ENCODE results near the gene C5.

C5 gene

DNA sequence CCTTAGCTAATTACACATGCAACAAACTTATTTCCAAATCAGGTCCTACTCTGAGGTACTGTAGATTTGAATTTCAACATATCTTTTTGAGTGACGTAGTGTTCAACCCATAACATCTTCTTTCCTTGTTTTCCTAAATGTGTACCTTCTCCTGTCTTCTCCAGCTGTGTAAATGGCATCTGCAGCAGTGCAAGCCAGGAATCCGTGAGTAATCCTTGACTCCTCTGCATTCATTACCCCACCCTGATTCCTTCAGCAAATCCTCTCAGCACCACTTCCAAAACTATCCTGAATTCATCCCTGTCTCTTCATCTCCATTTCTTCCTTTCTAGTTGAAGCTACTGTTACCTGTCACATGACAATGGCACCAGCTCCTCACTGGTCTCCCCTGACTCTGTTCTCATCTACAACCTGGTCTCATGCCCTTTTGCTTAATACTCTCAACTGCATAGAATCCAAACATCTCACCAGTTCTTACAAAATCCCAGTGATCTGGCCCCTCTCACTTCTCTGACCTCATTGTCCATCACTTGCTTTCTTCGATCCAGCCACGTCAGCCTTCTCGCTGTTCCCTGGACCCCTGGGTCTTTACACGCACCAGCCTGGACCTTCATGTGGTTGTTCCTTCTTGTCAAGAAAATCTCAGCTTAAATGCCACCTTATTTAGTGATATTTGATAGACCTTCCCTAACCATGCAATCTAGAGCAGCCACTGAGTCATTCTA is 108.9 kb downstream of the C5 start:
- peak; percentile 67 for DNase-seq (ENCODE audit: low spot score)

DNA sequence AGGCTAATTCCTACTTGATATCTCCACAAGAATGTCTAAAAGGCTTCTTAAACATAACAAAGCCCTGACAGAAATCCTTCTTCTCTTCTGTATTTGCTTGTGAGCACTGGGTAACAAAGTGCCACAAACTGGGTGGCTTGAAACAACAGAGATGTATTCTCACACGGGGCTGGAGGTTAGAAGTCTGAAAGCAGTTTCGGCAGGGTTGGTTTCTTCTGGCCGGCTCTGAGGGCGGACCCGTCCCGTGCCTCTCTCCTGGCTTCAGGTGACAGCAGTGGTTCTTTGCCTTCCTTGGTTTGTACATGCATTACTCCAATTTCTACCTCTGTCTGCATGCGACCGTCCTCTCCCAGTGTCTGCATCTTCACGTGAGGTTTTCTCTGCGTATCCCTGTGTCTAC is 109.5 kb downstream of the C5 start:
- no peak for DNase-seq (ENCODE audit: low spot score)

DNA sequence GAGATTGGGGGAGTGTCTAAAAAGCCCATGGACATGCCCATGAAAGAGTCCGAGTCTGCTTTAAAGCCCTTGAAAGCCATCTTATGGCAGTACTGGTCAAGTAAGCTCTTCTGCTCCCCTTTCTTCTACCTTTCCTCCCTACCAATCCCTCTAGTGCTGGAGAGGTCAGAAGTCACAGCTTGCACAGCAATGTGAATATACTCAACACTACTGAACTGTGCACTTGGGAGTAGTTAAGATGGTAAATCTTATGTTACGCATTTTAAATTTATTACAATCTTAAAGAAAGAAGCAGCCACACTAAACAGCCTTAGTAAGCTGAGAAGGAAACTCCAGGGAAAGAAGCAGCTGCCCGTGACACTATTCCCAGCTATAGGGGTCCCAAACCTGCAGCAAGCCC is 111.2 kb downstream of the C5 start:
- no peak for DNase-seq (ENCODE audit: low spot score)

DNA sequence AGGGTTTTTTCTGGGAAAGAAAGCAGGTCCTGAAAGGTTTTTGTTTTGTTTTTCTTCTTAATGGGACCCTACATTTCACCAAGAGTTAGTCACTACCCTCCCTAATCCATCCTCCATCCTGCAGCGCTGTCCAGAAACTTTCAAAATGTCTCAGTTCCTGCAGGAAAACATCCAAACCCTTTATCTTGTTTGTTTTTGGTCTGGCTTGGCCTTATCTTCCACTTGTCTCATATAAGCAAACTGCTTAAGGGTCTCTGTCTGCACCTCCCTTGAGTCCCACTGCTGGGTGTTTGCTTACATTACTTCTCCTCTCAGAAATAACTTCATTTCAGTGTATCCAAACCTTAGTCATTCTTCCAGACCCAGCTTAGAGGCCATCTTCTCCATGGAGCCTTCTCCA is 112.5 kb downstream of the C5 start:
- no peak for DNase-seq (ENCODE audit: low spot score)

DNA sequence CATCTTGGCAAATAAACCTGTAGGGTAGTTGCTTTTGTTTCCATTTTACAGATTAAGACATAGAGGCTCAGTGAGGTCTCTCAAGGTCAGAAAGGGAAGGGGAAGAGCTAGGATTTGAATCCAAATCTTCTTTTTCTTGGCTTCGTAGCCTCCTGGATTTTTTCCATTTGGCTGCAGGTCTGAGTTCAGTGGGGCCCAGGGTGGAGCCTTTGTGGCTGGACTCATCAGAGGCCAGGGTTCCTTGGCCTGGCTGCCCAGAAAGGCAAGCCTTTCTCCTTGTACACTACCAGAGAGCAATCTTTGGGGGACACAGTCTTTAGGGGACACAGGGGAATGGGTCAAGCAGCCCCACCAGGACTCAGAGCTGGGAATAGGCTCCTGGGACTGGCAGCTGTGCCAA is 112.9 kb downstream of the C5 start:
- no peak for DNase-seq (ENCODE audit: low spot score)

DNA sequence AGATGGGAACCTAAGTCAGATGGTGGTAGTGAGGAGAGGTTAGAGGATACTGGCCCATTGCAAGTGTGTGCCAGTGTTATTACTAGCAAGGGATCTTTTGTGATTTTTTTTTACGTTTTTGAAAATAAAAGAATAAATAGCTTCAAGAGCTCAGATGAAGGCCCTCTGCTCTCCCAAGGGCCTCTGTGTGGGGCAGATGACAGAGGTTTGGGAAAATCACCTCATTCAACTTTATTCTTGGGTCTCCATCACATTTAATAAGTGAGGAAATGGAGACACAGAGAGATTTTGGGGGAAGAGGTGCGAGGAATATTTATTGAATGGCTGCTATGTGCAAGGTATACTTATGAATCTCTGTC is 113.3 kb downstream of the C5 start:
- DNase-seq (ENCODE audit: low spot score), result no peak

DNA sequence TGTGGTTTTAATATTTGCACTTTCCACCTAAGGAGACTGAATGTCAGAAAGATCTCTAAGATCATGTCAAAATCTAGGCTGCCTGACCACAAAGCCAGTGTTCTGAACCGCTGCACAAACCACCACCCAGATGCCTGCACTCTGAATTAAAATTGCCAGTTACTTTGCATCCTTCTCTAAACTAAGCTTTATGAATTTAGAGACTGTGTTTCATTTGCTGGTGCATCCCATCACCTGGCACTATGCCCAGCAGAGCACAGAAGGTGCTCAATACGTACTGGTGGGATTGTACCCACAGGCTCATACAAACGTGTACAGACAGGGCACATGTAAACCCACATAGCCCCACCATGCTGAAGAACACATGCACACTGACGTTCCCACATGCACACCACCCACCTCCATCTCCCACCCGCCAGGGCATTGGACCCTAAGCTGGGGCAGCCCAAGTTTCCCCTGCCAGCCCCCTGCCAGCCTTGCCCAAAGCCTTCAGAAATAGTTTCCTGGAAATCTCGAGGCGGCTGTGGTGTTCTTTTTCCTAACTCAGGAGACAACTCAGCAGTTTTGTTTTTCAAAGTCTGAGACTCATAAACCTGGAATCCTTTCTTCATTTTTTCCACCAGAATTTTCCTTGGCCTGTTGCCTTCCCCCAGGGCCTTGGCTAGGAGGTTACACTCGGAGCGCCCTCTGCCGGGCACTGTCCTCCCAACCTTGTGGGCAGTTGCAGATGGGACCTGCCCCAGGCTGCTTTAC is 113.9 kb downstream of the C5 start:
- DNase-seq (ENCODE audit: low spot score), result peak; percentile 94

DNA sequence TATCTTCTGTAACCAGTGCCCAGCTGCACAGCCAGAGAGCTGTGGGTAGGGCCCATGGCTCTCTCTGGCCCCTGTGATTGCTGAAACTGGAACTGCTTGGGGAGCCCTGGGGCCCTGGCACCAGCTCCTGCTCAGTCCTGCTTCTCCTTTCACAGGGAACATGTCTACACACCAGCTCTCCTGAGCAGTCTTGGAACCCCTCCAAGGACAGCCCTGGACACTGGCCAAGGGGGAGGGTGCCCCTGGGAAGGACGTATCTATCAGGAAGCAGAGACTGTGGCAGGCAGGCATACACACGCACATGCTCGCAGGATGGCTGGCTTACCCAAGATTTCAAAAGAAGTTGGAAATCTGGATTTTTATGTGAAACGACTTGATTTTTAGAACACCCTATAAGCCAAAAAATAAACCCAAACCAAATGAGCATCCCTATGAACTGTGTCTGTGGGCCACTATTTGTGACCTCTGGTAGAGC is 114.7 kb downstream of the C5 start:
- peak; percentile 81 for DNase-seq (ENCODE audit: low spot score)

DNA sequence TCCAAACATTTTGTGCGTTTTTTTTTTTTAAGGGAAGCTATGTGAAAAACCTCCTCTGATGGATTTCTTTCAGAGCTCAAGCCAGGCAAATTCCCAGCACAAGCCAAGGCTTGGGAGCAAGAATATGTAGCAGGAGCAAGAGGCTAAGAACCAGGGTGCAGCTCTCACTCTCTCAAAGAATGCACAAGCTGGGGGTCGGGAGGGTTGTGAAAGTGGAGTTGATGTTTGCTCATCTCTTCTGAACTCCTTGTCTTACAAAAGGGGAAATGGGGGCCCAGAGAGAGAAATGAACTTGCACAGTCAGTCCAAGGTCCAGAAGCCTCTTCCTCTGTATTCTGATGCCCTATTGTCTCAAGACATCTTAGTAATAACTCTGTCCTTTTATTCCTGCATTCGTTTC is 115.8 kb downstream of the C5 start:
- DNase-seq (ENCODE audit: low spot score), result no peak

DNA sequence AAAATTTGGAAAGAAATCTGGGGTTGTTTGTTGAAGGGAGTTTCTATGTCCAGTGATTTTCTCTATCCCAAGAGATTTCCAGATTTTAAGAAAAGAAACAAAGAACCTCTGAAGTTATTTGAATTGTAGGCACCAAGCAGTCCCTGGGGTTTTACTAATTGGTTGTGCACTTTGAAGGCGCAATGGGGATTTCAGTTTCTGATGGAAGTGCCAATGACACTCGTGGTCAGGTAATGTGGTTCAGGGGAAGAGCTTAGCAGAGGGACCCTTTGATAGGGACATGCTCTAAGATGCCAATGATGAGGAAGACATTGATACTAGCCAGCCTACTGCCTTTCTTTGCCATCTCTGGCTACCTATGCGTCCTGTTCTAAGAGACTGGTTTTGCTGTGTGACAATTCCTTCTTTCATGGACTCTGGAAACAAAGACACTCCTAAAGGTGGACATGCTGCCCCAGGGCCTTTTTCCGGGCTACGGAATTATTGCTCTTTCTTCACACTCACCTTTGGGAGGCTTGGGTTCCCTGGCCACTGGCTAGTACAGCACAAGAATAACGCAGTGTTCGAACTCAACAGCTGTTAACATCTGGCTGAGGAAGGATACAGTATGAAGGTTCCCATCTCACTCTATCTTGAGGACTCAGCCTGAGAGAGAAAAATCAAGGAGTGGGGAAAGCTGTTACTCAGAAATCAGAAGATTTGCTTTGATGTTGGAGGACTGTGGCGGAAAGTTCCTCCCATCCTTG is 116.6 kb downstream of the C5 start:
- DNase-seq (ENCODE audit: low spot score), result no peak

DNA sequence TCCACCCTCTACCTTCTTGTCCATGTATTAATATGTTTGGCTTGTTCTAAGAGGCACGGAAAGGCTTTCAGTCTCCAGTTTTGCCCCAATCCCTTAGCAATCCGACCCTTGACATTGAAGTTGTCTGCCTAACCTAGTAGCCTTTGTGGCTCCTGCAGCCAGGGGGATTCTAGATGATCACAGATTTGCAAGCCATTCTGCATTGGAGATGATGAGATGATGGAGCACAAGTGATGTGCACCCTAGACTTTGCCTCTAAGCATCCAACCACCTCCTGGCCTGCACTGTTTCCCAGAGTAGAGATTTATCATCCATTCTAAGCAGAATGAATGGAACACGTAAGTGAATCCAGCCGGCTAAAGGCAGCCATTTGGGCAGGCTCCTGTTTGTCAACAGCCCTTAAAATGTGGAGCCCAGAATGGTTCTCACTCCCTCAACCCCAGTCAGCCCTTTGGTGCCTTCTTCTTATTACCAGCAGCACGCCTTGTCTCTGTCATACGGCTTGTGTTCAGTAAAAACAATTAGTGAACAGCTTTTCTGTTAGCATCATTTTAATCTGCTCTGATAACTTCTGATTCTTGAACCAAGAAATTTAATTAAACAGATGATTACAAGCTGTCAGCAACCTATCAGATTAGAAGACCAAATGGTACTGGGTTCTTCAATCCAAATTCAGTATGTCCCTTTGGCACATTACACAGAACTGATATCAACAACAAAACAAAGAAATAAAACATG is 117.8 kb downstream of the C5 start:
- no peak for DNase-seq (ENCODE audit: low spot score)

DNA sequence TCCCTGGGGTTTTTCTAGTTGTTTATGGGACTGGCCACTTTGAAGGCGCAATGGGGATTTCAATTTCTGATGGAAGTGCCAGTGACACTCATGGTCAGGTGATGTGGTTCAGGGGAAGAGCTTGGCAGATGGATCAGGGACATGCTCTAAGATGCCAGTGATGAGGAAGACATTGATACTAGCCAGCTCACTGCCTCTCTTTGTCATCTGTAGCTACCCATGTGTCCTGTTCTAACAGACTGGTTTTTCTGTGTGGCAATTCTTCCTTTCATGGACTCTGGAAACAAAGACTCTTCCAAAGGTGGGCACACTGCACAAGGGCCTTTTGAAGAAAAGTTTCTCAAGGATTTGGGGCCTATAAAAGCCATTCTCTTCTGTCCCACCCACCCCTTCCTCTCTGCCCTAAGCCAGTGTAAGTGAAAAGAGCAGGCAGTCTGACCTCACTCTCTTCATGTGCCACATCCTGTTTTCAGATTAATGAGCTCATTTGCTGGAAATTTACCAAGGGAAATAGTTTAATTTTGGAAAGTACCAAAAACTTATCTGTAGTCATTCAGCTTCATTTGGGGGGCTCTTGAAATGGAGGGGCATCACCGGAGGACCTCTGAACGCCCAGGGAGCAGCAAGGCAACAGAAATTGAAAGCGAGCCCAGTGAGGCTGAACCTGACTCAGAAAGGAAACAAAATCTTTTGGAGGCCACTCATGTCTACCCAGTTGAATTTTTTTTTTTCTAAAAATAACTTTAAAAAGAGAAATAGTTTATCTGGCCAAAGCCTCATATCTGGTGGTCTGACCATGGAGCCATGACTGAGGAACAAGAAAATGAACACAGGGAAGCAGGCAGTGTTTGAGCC is 118.6 kb downstream of the C5 start:
- peak; percentile 70 for DNase-seq (ENCODE audit: low spot score)

DNA sequence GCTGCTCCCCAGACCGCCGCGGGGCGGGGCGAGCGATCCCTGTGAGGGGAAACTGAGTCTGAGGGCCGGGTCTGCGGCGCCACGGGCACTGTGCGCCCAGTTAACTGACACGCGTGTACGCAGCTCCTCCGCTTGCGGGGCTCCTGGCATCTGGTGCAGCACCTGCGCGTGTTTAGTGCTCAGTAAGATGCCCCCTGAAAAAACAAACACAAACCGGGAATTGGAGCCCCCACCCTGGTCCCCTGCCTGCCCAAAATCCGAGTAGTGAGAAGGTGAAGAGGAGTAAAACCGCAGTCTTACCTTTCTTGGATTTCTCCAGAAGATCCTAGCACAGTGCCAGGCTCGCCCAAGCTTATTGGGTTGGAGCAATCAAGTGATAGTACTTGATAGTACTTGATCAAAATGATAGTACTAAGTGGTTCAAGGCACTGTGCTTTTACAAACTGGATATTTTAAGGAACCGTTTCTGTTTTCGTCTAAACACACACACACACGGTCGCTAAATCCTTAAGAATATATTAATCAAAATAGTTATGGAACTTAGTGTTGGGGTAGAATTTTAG is 120.8 kb downstream of the C5 start:
- no peak for DNase-seq (ENCODE audit: low spot score)

DNA sequence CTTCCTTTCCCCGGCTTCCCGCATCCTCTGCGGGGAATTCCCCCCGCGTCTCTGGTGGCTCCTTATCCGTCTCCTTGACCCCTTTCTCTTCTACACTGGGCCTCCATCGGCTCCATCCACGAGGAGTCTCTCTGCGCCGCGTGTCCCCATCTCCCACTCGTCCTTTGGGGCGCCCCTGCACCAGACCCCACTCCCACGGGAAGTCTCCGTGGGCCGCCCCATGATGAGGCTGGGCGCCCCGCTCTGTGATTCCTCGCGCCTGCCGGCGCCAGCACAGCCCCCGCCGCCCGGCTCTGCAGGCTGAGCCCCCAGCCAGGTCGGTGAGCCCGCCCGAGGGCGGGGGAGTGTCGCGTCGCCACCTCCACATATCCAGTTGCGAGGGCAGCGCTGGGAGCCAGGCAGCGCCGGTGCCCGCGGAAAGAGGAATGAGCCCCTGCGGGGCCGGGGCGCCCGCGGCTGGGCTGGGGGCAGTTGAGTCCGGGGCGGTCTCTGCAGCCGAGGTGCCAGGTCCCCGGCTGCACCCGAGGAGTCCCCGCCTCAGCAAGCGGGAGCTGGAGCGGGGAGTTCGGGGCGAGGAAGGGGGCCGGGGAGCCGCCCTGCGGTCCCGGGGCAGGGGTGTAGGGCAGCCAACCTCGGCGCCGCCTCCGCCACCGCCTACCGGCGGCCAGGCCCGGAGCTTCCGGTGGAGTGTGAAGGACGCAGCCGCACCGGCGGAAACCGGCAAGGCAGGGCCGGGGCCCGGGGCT is 121.4 kb downstream of the C5 start:
- DNase-seq (ENCODE audit: low spot score), result peak; percentile 72

DNA sequence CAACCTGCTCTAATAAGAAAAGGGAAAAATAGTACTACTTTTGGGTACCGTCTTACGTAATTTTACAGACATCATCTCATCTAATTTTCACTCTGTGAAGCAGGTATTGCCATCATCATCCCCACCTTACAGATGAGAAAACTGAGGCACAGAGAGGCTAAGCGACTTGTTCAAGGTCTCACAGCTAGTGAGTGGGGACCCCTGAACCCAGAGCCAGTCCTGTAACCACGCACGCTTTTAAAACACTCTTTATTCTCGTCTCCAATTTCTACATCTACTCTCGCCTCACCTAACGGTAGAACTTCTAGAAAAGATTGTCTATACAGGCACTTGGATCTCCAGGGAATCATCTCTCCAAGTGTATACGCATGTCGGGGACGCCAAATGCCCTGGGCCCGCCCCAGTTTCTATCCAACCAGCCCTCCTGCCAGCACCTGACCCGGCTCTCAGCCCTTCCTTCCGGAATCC is 122.0 kb downstream of the C5 start:
- peak; percentile 12 for DNase-seq (ENCODE audit: low spot score)

DNA sequence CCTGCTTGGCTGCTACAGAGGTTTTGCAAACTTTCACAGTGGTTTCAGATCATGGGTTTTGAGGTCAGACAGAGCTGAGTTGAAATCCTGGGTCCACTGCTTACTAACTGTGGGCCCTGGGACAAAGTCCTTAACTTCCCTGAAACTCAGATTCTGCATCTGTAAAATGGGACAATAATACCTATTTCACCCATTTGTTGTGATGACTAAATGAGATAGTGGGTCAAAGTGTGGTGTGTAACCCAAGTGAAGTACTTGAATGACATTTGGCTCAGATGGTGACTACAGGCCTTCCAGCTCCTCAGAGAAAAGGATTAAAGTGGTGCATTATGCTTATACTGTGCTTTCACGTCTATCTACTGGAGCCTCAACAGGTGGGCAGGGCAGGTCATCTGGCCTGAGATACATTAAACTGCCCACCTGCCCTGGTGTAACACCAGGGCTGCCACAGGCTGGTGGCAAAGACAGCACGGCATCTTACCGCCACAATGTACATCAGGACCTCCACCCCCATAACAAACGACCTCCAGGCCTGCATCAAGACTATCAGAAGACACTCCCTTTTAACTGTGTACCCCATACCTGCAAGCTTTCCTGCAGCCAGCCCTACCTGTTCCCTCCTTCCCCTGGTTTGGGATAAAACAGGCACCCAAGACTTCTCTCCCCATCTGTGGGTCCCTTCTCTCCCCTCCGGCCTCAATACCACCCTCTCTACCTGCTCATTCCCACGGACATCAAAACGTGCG is 122.6 kb downstream of the C5 start:
- DNase-seq (ENCODE audit: low spot score), result no peak

DNA sequence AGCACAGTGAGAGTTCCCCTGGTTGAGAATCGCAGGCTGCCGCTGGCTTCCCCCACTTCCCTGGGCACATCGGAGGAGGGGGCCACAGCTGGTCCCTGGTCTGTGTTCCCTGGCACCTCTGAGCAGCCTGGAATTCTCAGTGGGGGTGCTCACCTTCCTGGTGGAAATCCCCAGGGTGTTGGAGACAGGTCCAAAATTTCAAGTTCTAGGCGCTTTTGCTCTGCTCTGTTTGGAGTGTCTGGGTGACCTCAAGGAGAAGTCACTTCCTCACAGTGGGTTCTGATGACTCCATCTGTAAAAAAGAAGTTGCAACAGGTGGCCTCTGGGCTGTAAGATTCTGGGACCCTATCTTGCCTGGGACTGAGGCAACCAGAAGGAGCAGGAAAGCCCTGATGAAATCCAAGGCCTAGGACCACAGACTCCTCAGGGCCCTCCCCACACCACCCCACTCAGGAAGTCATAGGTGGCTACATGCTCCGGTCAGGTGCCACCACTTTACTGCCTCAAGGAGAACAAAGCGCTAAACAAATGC is 123.6 kb downstream of the C5 start, which contains the start of gene TRAF1:
Gene TRAF1 (minus strand): TSS at position 400 of the 532 bp plus-strand sequence. CDS start 721 bp downstream, outside the sequence.
- DNase-seq (ENCODE audit: low spot score), result no peak

DNA sequence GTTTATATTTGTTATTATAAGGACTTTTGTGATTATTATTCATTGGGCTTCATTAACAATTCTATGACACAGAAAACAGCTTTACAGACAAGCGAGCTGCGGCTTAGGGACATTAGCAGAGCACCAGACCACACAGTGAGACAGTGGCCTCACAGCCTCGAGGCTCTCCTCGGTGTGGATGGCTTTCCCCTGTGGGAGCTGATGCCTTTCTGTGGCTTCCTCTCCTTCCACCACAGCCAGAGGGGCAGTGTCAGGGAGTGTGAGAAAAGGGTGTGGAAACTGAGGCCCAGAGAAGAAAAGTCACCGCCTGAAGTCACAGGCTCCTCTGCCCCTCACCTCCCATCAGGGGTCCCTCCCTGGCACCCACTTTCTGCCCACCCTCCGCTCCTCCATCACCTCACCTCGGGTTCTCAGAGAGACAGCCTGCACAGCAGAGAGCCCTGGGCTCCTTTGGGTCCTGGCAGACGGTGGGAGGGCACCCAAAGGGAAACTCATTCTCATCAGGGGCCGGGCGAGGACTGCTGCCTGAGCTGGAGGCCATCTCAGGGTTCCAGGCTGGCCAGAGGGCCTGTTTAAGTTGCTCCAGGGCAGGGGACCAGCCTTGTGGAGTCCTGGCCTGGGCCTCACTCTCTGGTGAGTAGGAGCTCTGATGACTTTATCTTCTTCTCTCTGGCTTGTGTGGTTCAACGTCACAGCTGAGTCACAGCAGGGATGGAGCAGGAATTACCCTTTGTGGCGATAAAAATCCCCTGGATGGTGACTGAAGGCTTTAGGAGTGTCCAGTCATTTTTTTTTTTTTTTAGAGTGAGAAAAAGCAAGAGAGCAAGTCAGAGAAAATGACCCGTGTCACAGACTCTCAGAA is 124.3 kb downstream of the C5 start:
- DNase-seq (ENCODE audit: low spot score), result peak; percentile 78

All from AG08395 (cell line).